Measurements from ENCODE around the gene CKAP5. TPM values are rescaled to one million over a fixed set of nuclear protein-coding genes. Genes with fewer than 3 reads are reported as not detected.
"Not testable (repeated sequence)": the region's sequence is repeated elsewhere in the genome, so short reads cannot be mapped to it uniquely, and the experiment has no call there.

Gene CKAP5
- total RNA-seq, 1 donor from 2014 or later: 78.5 TPM

DNA sequence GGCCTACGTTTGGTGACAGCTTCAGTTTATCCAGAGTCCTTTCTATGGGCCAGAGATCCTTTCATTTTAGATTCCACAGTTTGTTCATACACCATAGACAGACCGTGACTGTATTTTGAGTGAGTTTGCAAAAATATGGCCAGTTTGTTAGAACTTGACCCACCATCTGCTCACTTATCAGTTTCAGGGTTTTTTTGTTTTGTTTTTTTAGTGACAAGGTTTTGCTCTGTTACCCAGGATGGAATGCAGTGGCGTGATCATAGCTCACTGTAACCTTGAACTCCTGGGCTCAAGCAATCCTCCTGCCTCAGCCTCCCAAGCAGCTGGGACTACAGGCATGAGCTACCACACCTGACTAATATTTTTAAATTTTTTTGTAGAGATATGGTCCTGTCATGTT lies 9.1 kb upstream of the CKAP5 start:
- DNase-seq (ENCODE audit: low read depth, low spot score): no peak

DNA sequence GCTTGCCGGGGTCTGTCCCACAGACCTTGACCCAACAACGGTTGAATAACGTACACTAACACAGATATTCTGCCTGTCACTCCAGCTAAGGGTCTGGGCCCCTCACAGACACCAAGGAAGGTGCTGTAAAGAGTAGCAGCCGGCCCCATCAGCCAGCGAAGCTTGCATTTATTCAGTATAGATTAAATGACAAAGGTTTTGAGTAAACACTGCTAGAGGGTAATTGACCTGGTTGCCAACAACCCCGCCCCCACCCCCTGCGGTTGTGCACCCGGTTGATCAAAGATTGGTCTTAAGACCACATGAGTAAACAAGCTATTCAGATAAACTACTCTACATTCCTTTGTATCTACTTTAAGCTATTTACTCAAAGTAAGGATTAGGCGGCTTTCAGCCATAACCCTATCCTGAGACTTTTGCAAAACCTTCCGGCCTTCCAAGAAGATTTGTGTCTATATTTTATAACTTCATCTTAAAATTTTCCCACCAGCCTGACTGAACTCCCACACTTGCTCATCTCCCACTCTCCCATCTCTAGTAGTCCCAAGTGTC lies 4.8 kb upstream of the CKAP5 start:
- no peak for DNase-seq (ENCODE audit: low read depth, low spot score)

DNA sequence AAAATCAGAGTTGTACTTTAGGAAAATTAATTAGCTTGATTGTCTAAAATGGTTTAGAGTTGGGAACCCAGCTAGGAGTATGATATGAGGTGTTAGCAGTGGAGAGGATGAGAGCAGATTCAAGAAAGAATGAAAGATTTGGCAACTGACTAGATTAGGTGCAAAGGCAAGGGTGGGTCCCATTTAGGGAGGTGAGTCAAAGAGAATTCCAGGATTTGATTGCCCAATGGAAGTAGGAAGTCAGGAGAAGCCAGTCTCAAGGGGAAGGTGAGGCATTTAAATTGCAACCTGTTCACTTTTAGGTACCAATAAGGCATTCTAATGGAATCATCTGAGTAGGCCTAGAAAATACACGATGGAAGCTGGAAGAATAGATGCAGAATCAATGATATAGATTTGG lies 3.6 kb upstream of the CKAP5 start:
- DNase-seq (ENCODE audit: low read depth, low spot score): no peak

DNA sequence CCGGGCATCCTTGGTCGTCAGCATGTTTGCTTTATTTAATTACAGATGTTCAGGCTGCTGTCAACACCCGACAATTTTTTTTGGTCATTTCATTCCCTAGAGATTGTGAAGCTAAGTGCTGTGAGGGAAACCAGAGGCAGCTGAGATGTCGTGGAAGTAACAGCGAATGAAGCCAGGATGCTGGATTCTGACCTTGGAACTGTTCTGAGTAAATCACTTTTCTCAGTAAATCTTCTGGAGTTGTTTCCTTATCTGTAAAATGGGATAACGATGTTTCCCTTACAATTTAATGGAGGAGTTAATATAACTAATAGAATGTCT lies 390 bp upstream of the CKAP5 start:
- DNase-seq (ENCODE audit: low read depth, low spot score): no peak

DNA sequence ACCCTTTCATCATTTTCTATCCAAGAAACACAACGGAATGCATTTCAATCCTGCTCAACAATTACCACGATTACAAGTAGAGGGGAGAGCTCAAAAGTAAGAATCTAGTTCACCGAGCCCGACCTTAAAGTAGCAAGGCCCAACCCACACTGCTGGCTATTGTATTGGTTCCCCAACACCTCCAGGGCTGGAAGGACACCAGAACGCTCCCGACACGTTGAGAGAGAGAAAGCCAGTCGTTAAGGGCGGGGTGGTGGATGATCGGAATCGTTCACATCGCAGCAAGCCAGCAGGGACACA lies 690 bp downstream of the CKAP5 start:
- no peak for DNase-seq (ENCODE audit: low read depth, low spot score)

DNA sequence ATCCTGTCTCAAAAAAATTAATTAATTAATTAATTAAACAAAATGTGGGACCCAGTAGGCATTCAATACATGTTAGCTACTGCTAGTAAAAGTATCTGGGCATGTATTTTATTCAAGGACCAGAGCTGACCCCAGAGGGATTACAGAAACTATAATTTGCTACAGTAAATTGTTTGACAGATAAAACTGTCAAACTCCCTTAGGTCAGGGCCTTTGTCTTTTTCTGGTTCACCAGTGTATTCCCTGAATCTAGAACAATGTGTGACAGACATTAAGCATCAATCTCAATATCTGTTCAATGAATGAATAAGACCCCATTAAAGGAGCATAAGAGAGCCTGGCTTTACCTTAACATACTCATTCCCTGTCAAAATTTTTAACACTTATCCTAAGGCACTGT lies 6.0 kb downstream of the CKAP5 start:
- DNase-seq (ENCODE audit: low read depth, low spot score): no peak

DNA sequence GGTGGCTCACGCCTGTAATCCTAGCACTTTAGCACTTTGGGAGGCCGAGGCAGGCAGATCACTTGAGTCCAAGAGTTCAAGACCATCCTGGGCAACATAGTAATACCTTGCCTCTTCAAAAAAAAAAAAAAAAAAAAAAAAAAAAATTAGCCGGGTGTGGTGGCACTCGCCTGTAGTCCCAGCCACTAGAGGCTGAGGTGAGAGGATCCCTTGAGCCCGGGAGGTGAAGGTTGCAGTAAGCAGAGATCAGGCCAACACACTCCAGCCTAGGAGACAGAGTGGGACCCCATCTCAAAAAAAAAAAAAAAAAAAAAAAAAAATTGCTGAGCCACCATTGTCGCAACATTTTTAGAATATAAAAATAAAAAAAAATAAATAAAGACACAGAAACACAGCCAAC lies 7.6 kb downstream of the CKAP5 start:
- DNase-seq (ENCODE audit: low read depth, low spot score): no peak

DNA sequence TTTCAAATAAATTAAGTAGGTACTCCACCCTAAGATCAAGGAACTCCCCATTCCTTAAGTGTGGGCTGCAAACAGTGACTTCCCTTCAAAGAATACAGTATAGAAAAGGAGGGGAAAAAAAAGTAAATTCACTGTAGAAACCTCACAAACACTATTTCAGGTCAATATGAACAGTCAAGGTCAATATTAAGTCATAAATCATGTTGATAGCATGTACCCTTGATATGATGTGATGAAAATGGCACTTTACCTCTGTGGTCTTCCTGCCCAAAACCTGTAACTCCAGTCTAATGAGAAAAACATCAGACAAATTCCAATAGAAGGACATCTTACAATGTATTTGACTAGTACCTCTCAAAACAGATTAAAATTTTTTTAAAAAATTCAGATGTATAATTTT lies 8.2 kb downstream of the CKAP5 start:
- no peak for DNase-seq (ENCODE audit: low read depth, low spot score)

DNA sequence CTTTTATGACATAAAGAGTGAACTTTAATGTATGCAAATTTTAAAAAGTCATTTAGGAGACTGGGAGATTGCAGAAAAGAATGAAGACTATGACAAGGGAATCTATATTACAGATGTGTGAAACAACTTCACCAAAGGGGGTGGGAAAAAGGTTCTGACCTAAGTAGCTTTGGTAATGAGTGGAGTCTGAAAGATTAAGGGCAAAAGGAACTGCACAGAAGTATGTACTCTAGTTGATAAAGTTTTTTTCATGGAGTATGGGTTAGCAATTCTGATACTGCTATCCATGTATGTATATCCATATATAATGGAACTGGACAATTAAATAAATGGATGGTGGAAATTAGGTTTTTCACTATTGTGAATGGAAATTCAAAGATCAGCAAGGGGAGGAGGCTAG lies 9.2 kb downstream of the CKAP5 start:
- no peak for DNase-seq (ENCODE audit: low read depth, low spot score)

DNA sequence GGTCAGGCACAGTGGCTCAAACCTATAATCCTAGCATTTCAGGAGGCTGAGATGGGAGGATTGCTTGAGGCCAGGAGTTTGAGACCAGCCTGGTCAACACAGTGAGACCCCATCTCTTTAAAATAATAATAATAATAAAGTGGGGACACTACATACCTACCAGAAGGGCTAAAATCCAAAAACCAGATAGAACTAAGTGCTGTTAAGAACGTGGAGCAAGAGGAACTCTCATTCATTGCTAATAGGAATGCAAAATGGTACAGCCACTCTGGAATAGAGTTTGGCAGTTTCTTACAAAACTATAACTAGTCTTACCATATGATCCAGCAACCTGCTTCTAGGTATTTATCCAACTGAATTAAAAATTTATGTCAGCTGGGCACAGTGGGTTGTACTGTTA lies 9.6 kb downstream of the CKAP5 start:
- no peak for DNase-seq (ENCODE audit: low read depth, low spot score)

DNA sequence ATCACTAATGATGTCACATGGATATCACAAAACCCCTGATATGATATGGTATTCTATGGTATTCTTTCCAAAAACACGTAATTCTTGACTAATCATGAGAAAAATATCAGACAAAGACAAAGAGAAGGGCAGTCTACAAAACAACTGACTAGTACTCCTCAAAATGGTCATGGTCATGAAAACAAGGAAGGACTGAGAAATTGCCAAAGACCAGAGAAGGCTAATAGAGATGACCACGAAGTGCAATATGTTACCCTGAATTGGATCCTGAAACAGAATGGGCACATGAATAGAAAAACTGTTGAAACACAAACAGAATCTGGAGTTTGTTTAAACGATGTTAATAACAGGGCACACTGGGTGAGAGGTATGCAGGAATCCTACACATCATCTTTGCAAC lies 10.2 kb downstream of the CKAP5 start:
- no peak for DNase-seq (ENCODE audit: low read depth, low spot score)

DNA sequence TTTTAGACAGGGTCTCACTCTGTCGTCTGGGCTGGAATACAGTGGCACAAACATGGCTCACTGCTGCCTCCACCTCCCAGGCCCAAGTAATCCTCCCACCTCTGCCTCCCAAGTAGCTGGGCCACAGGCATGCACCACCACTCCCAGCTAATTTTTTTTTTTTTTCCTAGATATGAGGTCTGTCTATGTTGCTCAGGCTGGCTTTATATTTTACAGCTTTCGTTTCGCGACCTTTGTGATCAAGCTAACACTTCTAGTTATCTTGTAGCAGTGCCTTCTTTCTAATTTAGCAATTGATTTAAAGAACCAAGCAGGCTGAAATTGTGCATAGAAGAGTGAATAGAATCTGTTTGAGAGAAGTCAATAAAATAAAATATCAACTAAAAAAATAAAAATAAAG lies 11.3 kb downstream of the CKAP5 start:
- no peak for DNase-seq (ENCODE audit: low read depth, low spot score)

DNA sequence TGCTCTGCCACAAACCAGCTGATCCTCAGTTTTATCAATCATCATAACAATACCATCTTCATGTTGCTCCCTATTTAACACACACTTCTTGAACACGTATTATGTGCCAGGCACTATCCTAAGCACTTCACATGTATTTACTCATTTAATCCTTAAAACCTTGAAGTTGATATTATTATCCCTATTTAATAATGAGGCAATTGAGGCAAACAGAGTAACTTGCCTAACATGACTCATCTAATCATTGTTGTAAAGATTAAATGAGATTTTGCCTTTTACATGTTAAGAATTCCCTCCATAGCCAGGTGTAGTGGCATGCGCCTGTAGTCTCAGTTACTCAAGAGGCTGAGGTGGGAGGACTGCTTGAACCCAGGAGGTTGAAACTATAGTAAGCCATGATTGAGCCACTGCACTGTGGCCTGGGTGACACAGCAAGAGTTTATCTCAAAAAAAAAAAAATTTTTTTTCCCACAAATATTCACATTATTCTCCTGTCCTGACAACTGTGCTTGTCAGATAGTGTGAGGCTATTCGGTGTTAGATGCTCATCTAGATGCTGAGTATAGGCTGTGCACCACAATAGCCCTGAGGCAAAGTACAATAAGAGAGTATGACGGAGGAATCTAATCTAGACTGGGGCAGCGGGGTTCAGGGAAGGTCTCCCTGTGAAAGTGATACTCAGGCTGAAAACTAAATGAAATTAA lies 13.4 kb downstream of the CKAP5 start:
- no peak for DNase-seq (ENCODE audit: low read depth, low spot score)

DNA sequence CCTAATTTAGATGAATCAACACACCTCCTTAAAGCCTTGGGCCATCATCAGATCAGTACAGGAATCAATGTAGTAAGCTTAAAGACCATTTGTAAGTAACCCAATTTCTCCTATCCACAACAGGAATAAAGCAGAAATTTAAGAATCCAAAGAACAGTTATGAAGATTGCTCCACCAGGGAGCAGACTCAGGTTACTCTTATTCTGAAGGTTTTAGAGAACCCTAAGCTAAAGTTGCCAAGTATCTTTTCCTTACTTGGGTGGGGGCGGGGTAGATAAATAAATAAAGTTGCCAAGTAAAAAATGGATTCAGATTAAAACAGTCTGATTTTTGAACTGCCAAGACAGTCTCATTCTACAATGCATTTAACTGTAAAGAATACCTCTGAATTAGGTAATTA lies 18.1 kb downstream of the CKAP5 start:
- no peak for DNase-seq (ENCODE audit: low read depth, low spot score)

DNA sequence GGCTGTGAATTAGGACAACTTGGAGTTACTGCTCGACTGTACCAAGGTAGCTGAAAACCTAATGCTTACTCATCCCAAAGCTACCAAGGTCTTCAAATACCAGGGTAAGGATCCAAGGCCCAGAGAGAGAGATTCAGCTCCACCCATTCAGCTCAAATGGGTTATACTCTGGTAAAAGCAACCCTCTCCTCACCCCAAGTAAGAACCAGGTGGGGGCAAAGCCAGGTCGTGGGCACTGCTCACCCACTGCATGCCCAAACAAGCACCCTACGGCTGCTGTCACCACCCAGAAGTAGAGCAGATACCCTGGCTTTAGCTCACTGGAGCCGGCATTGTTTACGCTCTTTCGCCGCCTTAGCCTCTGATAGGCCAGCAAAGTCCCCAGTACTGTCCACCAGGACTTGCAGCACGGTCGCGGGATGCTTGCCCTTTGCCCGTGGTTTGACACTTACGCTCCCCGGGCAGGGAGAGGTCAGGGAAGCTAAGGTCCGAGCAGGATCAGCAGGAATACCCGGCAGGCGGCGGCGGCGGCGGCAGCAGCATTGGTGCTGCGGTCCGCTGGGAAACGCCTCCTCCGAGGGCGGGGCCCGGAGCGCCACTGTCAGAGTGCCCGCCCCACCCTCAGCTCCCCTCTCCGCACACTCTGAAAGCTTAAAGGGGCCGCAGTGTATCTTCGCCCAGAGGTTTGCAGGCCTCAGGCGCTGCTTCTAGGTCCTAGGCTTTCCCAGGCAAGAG lies 19.6 kb downstream of the CKAP5 start:
- no peak for DNase-seq (ENCODE audit: low read depth, low spot score)

DNA sequence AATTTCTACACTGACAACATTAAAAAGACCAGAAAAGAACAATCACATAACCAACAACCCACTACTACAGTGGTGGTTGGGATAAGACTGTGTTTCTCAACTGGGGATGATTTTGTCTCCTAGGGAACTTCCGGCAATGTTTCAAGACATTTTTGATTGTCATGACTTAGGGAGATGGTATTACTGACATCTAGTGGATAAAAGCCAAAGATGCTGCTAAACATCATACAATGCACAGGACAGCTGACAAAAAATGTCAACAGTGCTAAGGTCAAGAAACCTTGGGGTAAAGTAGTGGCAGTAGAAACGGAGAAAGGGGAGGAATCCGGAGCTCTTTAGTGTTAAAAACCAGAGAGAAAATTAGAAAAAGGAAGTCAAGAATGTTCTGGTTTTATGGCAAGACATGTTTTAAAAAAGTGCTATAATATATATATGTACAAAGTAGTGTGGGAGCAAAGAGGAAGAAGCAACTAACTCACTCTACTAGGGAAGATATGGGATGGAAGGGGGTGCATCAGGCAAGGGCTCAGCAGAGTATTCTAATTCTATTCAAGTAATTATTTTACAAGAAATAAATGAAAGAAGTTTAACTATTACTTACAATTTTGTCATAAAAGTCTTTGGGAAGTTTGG lies 37.2 kb downstream of the CKAP5 start:
- no peak for DNase-seq (ENCODE audit: low read depth, low spot score)

DNA sequence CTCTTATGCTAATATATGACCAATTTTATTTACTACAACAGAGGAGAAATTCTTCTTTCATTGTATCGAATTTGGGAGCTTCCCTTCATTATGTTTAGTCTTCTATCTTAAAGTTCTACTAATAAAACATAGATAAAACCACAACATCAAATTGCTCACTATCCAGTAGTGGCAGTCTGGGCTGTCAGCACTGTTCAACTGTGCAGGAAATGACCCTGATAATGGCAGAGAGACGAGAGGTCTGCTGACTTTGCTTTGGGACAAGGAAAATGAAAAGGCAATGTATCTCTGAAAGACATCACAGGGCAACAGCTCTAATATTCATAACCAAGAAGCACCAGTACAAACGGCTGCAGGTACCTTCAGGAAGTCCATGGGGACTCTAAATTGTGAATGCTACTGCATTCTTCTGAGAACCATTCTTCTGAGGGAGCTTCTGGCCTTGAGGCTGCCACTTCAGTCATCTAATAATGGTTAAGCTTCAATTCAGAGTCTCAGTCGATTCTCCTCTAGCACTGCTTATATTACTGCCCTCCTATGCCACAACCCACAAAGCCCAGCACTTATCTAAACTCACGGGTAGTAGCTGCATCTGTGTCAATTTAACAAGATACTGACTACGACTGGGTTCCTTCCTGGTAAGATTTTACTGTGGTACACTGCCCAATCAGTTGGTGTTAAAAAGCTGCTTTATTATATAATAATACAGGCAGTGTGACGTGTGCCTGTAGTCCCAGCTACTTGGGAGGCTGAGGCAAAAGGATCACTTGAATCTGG lies 44.2 kb downstream of the CKAP5 start:
- DNase-seq (ENCODE audit: low read depth, low spot score): no peak

DNA sequence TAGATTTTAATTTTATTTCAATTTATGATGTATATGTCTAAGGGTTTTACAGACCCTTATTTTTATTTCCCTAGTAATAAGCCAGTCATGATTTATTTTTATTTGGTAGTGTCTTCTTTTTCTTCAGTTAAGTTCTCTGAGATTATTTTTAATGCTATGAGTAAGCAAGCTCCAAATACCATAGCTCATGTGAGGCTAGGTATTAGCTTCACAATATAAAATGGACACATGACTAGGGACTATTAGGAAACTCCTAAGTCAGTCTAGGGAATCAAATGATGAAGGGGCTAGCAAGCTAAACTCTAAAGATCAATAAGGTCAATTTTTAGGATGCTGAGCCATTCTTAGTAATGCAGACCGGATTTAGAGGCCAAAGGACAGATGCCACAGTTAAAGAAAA lies 45.9 kb downstream of the CKAP5 start:
- no peak for DNase-seq (ENCODE audit: low read depth, low spot score)

DNA sequence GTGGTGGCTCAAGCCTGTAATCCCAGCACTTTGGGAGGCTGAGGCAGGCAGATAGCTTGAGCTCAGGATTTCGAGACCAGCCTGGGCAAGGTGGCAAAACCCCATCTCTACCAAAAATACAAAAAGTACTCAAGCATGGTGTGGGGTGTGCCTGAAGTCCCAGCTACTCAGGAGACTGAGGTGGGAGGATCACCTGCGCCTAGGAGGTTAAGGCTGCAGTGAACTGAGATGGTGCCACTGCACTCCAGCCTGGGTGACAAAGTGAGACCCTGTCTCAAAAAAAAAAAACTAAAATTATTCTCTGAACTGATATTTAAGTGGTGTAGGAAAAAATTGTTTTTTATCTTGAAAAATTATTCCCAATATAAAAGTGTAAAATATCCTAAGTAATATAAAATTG lies 46.4 kb downstream of the CKAP5 start:
- DNase-seq (ENCODE audit: low read depth, low spot score): not testable (repeated sequence)

DNA sequence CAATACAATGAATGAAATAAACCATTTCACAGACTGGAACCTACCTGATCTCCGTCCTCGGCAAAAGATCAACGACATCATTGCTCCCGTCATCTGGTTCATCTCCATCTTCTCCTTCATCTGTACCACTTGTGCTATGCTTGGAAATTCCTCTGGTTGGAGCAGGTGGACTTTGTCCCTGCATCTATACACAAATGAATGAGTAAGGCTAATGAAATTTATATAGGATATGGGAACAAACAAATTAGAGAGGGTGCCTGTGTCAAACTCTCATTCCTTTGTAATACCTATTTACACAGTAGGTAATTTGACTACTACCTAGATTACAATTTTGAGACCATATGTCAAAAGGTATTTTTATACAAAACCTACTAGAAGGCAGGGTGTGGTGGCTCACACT lies 67.7 kb downstream of the CKAP5 start:
- no peak for DNase-seq (ENCODE audit: low read depth, low spot score)

DNA sequence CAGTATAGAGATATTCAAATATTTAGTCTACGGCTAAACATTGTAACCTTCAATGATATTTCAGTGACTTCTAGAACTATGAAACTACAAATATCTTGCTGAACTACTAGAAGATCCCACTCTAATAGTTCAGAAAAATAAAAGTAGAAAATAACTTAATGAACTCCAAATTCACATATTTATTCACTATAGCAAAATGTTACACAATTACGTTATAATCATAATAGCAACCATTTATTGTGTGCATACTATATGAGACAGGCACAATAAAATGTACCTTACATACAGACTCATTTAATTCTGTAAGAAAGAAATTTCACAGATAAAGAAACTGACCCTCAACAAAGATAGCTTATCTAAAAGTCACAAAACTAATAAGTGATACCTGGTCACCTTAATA lies 69.2 kb downstream of the CKAP5 start:
- DNase-seq (ENCODE audit: low read depth, low spot score): no peak

DNA sequence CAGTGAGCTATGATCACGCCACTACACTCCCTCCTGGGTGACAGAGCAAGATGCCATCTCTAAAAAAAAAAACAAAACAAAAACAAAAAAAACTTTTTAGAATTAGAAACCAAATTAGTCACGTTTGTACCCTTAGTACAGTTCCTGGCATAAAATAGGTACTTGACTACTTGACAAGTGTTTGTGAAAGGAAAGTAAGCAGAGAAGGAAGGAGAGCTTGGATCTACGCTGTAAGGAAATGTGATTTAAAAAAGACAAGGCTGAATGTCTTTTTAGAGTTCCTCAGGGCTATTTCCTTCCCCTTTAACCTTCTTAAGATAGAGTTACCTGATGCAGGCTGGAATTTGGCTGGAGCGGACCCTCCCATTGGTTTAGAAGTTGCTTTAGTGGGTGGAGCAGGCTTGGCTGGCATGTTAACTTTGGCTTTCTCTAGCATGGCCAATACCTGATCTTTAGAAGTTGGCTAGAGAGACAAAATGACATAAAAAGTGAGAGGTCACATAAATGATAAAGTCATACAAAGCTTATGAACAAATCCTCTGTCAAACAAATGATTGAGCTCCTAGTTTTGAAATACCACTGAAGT lies 76.4 kb downstream of the CKAP5 start:
- DNase-seq (ENCODE audit: low read depth, low spot score): no peak

All from pulmonary artery endothelial cell (primary cell).